ENCODE data around the gene OR10G3.
"Not testable (repeated sequence)": the region's sequence is repeated elsewhere in the genome, so short reads cannot be mapped to it uniquely, and the experiment has no call there.

The OR10G3 gene, protein sequence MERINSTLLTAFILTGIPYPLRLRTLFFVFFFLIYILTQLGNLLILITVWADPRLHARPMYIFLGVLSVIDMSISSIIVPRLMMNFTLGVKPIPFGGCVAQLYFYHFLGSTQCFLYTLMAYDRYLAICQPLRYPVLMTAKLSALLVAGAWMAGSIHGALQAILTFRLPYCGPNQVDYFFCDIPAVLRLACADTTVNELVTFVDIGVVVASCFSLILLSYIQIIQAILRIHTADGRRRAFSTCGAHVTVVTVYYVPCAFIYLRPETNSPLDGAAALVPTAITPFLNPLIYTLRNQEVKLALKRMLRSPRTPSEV

DNA sequence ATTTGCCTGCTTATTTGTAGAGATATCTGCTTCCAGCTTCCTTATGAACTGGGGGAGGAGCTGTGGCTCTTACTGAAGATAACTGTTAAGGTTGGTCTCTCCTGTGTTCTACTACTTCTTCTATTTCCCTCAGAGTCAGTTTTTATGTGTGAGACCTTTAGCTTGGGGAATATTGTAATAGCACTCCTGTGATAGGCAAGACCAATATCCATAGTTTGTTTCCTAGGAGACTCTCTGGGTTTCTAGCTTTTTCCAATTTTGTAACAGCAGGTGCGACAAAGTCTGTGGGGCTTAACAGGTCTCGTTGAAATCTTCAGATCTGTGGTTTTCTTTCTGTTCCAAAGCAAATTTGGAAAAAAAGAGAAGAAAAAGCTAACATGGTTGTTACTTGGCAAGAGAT lies at the start of gene OR10G3:
Gene OR10G3 (minus strand): TSS at position 101 of the 400 bp plus-strand sequence. CDS start 9,332 bp downstream, outside the sequence.
- CTCF ChIA-PET, result interaction anchor here (0.6 kb wide), 1 partner anchor 81 kb away, joined by 3 read pairs; no protein-coding TSS in a partner anchor
- POLR2A ChIA-PET (ENCODE audit: low non-redundant PET), result no interaction called here
- DNase-seq (ENCODE audit: low spot score), result no peak
- TF ChIP-seq, protein P1, sequence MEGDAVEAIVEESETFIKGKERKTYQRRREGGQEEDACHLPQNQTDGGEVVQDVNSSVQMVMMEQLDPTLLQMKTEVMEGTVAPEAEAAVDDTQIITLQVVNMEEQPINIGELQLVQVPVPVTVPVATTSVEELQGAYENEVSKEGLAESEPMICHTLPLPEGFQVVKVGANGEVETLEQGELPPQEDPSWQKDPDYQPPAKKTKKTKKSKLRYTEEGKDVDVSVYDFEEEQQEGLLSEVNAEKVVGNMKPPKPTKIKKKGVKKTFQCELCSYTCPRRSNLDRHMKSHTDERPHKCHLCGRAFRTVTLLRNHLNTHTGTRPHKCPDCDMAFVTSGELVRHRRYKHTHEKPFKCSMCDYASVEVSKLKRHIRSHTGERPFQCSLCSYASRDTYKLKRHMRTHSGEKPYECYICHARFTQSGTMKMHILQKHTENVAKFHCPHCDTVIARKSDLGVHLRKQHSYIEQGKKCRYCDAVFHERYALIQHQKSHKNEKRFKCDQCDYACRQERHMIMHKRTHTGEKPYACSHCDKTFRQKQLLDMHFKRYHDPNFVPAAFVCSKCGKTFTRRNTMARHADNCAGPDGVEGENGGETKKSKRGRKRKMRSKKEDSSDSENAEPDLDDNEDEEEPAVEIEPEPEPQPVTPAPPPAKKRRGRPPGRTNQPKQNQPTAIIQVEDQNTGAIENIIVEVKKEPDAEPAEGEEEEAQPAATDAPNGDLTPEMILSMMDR (conservative IDR thresholded peaks at IDR 0.05; ENCODE audit: low read depth), result no peak
- H3K27ac ChIP-seq, result no peak within 1 kb of the TSS

DNA sequence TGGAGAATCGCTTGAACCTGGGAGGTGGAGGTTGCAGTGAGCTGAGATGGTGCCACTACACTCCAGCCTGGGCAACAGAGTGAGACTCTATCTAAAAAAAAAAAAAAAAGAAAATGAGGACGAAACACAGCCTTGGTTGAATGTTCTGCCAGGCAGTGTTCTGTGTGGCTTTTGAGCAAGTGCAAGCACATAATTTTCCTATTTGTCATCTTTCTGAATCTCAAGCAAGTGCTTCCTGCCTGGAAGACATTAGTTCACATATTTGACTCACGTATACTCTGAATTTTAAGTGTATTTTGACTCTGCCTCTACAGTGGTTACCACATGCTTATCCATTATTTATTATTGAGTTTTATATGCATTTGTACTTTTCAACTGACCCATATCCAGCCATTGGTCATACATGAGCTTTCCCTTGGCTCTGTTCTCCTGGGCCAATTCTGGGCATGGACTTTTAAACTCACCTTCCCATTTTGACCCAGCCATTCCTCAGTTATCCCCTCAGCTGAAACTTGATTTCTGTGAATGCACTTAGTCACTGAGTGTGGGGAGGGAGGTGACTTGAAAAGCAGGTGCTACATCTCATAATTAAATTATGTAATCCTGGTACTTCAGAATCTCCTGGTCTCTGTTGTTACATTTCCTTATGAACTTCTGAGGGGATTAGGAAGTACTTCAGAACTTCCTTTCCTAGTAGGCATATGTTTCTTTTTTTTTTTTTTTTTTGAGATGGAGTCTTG lies 46.8 kb upstream of the OR10G3 start:
- H3K27ac ChIP-seq, result no peak overlapping the region
- CTCF ChIA-PET, result no interaction called here
- TF ChIP-seq, protein P1 (conservative IDR thresholded peaks at IDR 0.05; ENCODE audit: low read depth), result no peak
- POLR2A ChIA-PET (ENCODE audit: low non-redundant PET), result no interaction called here
- DNase-seq (ENCODE audit: low spot score), result peak; percentile 7

DNA sequence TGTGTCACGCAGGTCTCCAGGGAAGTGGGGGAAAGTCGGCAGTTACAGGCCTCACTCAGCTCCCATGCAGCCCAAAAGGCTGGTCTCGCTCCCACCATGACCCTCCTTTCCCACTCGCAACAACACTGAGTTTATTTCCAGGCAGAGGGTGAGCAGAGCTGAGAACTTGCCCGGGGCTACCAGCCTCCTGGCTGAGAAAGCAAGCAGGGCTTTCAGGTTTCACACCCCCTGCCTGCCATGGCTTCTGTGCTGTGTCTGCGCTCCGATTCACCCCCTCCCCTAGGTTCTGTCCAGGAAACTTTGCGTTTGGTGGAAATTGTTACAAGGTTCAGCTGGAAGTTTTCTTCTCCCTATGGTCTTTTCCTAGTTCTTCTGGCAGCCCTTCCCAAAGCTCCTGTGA lies 37.7 kb upstream of the OR10G3 start:
- no peak for DNase-seq (ENCODE audit: low spot score)
- TF ChIP-seq, protein P1 (conservative IDR thresholded peaks at IDR 0.05; ENCODE audit: low read depth), result no peak
- POLR2A ChIA-PET (ENCODE audit: low non-redundant PET), result no interaction called here
- H3K27ac ChIP-seq, result no peak overlapping the region
- CTCF ChIA-PET, result no interaction called here

DNA sequence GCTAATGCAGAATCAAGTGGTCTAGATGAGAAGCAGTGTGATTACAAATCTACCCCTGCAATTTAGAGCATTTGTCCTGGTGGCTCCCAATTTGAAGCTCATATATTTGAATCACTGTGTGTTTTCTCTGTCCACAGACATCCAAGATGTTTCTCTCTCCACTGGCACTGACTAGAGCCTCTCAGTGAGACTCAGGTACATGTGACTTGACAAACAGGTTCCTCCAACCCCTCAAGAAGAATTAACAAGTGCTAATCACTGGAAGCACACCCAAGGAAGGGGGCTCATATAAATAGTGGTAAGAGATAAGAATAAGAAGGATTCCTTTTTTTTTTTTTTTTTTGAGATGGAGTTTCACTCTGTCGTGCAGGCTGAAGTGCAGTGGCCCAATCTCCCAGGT lies 34.4 kb upstream of the OR10G3 start:
- POLR2A ChIA-PET (ENCODE audit: low non-redundant PET), result no interaction called here
- CTCF ChIA-PET, result interaction anchor here (0.6 kb wide), 1 partner anchor 765 kb away, joined by 3 read pairs; no protein-coding TSS in a partner anchor
- TF ChIP-seq, protein P1 (conservative IDR thresholded peaks at IDR 0.05; ENCODE audit: low read depth), result no peak
- H3K27ac ChIP-seq, result no peak overlapping the region
- no peak for DNase-seq (ENCODE audit: low spot score)

DNA sequence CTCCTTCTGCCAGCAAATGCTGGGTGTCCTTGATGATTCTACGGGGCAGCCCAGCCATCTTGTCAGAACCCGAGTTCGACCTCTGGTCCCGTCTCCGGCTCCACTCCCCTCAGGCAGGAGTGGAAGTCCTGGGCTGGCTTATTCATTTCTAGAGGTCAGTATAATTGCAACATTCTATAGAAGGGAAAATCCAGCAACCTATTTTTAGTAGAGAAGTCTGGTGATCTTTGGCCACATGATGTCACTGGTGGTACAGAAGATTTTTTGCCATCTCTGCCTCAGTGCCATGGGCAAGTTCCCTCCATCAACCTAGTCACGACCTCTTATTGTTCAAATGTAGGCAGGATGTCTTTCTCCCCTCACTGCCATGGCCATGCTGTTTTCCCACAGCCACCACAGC lies 32.4 kb upstream of the OR10G3 start:
- no peak overlapping the region for H3K27ac ChIP-seq
- ChIA-PET POLR2A (ENCODE audit: low non-redundant PET) (no interaction called here), CTCF (no interaction called here)
- no peak for DNase-seq (ENCODE audit: low spot score)
- TF ChIP-seq, protein P1 (conservative IDR thresholded peaks at IDR 0.05; ENCODE audit: low read depth), result no peak

DNA sequence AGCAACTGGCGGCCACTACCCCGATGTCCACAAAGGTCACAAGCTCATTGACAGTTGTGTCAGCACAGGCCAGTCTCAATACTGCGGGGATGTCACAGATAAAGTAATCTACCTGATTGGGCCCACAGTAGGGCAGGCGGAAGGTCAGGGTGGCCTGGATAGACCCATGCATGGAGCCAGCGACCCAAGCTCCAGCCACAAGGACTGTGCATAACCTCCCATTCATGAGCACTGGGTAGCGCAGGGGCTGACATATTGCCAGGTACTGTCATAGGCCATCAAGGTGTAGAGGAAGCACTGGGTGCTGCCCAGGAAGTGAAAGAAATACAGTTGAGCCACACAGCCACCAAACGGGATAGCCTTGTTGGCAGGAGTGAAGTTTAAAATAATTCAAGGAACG lies 22.3 kb upstream of the OR10G3 start:
- H3K27ac ChIP-seq; POLR2A ChIA-PET (ENCODE audit: low non-redundant PET); CTCF ChIA-PET; DNase-seq (ENCODE audit: low spot score): not testable (repeated sequence)

DNA sequence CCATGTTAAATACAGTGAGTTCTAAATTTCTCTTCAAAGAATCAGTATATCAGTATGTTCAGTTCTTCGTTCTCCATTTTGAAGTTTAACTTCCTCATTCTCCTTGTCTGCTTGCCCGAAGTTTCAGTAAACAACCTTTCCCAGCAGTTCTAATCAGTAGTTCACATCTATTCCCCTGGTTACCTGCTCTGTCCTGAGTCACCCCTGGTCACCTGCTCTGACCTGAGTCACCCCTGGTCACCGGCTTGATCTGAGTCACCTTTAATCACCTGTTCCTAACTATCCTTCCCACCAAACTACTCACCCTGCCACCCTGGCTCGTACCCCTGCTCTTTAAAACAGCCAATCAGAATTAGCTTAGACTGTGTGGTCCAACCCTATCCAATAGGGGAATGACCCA lies 9.4 kb upstream of the OR10G3 start:
- ChIA-PET POLR2A (ENCODE audit: low non-redundant PET) (no interaction called here), CTCF (no interaction called here)
- H3K27ac ChIP-seq, result no peak overlapping the region
- no peak for DNase-seq (ENCODE audit: low spot score)
- TF ChIP-seq, protein P1 (conservative IDR thresholded peaks at IDR 0.05; ENCODE audit: low read depth), result no peak

Data from RWPE1 (cell line).